D721Med (cell line): ENCODE results near the gene AGPS.

Experiments
- DNase-seq: peaks from one replicate; pipeline ENCODE4 v3.0.0; 2011; ENCODE audit warnings: low spot score; ENCODE audit not compliant: insufficient read length
- FAIRE-seq: peaks from 2 replicates; lab custom pipeline; 2011; peaks lifted over from hg19 to GRCh38; lab: Jason Lieb, UNC
- TF ChIP-seq, protein P1 (sequence below): IDR thresholded peaks from 2 replicates; pipeline ENCODE4 v1.5.1; 2012; ENCODE audit warnings: mild to moderate bottlenecking, control low read depth; ENCODE audit not compliant: insufficient read depth; ENCODE audit errors: missing control alignments

Gene AGPS

DNA sequence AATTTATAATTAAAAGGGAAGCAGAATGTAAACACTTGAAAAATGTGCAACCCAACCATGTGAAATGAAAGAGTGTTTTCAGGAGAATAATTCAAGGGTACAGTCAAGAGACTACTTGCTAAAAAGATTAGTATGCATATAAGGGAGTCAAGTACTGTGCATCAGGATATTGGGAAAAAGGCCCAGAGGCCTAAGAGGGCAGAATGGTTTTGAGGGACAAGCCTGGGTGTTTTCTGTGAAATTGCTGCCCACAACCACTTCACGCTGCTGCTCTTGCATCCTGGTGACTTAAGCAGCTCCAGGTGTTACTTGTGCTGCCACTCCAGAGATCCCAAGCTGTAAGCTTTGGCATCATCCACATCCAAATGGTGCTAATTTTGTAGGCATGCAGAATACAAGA is 165.2 kb downstream of the AGPS start:
- DNase-seq (no peak), FAIRE-seq (no peak)
- TF ChIP-seq, protein P1, sequence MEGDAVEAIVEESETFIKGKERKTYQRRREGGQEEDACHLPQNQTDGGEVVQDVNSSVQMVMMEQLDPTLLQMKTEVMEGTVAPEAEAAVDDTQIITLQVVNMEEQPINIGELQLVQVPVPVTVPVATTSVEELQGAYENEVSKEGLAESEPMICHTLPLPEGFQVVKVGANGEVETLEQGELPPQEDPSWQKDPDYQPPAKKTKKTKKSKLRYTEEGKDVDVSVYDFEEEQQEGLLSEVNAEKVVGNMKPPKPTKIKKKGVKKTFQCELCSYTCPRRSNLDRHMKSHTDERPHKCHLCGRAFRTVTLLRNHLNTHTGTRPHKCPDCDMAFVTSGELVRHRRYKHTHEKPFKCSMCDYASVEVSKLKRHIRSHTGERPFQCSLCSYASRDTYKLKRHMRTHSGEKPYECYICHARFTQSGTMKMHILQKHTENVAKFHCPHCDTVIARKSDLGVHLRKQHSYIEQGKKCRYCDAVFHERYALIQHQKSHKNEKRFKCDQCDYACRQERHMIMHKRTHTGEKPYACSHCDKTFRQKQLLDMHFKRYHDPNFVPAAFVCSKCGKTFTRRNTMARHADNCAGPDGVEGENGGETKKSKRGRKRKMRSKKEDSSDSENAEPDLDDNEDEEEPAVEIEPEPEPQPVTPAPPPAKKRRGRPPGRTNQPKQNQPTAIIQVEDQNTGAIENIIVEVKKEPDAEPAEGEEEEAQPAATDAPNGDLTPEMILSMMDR = no peak

DNA sequence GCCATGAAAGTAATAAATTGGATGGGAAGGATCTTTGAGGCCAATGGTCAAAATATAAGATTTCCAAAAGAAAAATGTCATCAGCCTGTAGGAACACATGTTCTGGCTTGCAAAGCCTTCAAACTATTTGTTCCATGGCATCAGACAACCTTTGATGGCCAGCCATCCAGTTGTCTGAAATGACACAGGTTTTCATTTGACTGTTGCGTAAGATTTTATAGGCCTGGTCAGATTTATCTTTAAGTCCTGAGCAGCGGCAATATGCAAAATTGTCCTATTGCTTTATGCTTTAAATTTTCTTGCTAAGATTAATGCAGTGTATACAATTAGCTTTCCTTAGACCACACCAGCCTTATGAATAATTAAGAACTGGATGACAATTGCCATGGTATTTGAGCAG is 167.1 kb downstream of the AGPS start:
- TF ChIP-seq, protein P1 = no peak
- FAIRE-seq (no peak), DNase-seq (no peak)

DNA sequence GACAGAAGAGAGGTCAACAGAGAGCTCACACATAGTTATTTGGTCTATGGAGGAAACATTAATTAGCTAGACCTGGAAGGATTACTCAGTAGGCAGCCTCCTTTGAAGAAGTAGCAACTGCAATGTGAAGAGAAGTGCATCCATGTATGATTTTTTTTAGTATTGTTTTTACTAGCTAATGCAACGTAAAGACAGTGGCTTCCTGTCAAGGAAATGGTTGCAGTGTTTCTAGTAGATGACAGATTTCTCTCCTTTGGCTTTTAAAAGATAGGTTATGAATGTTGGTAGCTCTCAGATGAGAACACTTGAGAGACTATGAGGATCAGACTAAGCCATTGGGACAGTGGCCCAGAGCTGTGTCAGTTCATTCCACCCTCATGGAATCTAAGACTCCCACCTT is 175.8 kb downstream of the AGPS start:
- TF ChIP-seq, protein P1 = no peak
- no peak for FAIRE-seq
- no peak for DNase-seq

GRCh38 chr2:177568893-177569292 is 176.3 kb downstream of the AGPS start:
- TF ChIP-seq, protein P1 = no peak
- DNase-seq = no peak
- FAIRE-seq = no peak

DNA sequence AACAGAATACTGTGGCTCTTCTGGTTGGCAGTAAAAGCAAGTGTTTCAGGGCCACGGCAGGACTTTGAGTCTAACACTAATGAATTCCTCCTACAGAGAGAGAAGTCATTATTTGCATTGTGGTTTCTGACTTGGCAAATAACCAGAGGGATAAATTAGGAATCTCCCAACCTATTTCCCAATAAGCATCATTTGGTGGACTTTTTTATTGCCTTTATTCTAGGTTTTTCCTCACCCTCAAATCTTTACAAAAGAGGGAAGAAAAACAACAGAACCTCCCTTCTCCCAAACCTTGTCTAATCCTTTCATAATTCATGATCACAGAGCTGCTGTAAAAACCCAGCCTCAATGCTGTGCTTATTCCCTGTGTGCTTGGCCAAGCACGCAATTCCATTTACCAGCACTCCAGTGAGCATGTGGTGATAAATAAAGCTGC is 179.7 kb downstream of the AGPS start:
- DNase-seq (no peak), FAIRE-seq (no peak)
- TF ChIP-seq, protein P1 = no peak

GRCh38 chr2:177573120-177573519 is 180.5 kb downstream of the AGPS start:
- TF ChIP-seq, protein P1 = no peak
- no peak for DNase-seq
- no peak for FAIRE-seq

DNA sequence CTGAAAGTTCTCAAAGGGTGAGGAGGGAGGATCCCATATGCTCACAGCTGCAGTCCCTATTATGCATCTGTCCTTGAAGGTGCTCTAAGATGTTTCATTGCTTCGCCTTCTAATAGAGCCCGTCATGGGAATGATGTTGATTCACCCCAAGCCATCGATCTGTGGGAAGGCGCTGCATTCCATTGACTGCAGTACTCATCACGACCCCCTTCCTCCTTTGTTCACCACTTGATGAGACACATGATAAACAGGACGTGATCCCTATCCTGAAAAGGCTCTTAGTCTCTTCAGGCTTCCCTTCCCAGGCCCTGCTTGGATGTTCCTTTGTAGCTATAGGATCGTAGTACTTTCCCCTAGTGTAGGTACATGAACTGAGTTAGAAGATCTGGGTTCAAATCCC is 181.8 kb downstream of the AGPS start:
- TF ChIP-seq, protein P1 = no peak
- DNase-seq = no peak
- FAIRE-seq = no peak
